CD4-positive, alpha-beta memory T cell (primary cell): ENCODE data around the gene IL7R. TPM values are rescaled to one million over a fixed set of nuclear protein-coding genes. Genes with fewer than 3 reads are reported as not detected.

ENCODE experiments used
- CTCF ChIA-PET: fragments of 350-600 bp; sonication (Branson Sonifier 250); formaldehyde crosslinking; loops from one replicate; lab custom pipeline; 2021; ENCODE audit warnings: inconsistent platforms; ENCODE audit not compliant: partially characterized antibody; lab: Charles Lee
- POLR2A ChIA-PET: fragments of 350-600 bp; sonication (Branson Sonifier 250); formaldehyde crosslinking; loops from one replicate; lab custom pipeline; 2021; ENCODE audit not compliant: partially characterized antibody; lab: Charles Lee
- DNase-seq, 5 donors: peaks; one replicate each; pipeline versions ENCODE4 v3.0.0 to v3.0.0-alpha.2; 2020 to 2022; ENCODE audit warnings: mixed read lengths in 1 of 5
- H3K27ac ChIP-seq: one replicate; pipeline ENCODE4 v1.7.0; 2013; ENCODE audit warnings: low read depth, low read length
- H3K27me3 ChIP-seq: 2 replicates; pipeline ENCODE4 v1.7.0; 2013; ENCODE audit warnings: mild to moderate bottlenecking, low read length, moderate library complexity; ENCODE audit not compliant: insufficient read depth
- H3K36me3 ChIP-seq: 2 replicates; pipeline ENCODE4 v1.7.0; 2013; ENCODE audit warnings: mild to moderate bottlenecking, low read length, moderate library complexity; ENCODE audit not compliant: insufficient read depth
- H3K4me1 ChIP-seq: 2 replicates; pipeline ENCODE4 v1.7.0; 2013; ENCODE audit warnings: mild to moderate bottlenecking, low read length, moderate library complexity; ENCODE audit not compliant: insufficient read depth
- H3K4me3 ChIP-seq, 2 donors: one replicate each; pipeline ENCODE4 v1.7.0; 2013; ENCODE audit warnings: low read length in 2 of 2, mild to moderate bottlenecking in 1 of 2
- H3K9me3 ChIP-seq, 2 donors: one replicate each; pipeline ENCODE4 v1.7.0; 2013; ENCODE audit warnings: low read length in 2 of 2, control low read depth in 1 of 2; ENCODE audit not compliant: control insufficient read depth in 1 of 2
- H3K27ac Mint-ChIP-seq, 7 donors: one replicate each; pipeline ENCODE4 v1.8.0; 2020 to 2021; ENCODE audit warnings: mixed read lengths in 7 of 7, mild to moderate bottlenecking in 6 of 7, inconsistent platforms in 3 of 7, moderate library complexity in 3 of 7
- H3K27me3 Mint-ChIP-seq, 2 donors: one replicate each; pipeline ENCODE4 v1.8.0; 2020 to 2021; ENCODE audit warnings: mixed read lengths in 2 of 2
- H3K36me3 Mint-ChIP-seq, 2 donors: one replicate each; pipeline ENCODE4 v1.8.0; 2020 to 2021; ENCODE audit warnings: mixed read lengths in 2 of 2, inconsistent platforms in 1 of 2, mild to moderate bottlenecking in 1 of 2
- H3K4me1 Mint-ChIP-seq, 4 donors: one replicate each; pipeline ENCODE4 v1.8.0; 2020 to 2021; ENCODE audit warnings: mixed read lengths in 4 of 4, mild to moderate bottlenecking in 1 of 4
- H3K4me3 Mint-ChIP-seq, 8 donors: one replicate each; pipeline ENCODE4 v1.8.0; 2020 to 2021; ENCODE audit warnings: mixed read lengths in 8 of 8, mild to moderate bottlenecking in 7 of 8, moderate library complexity in 6 of 8, inconsistent platforms in 3 of 8
- H3K9me3 Mint-ChIP-seq, 8 donors: one replicate each; pipeline ENCODE4 v1.8.0; 2020 to 2021; ENCODE audit warnings: mixed read lengths in 8 of 8, mild to moderate bottlenecking in 5 of 8, inconsistent platforms in 3 of 8, moderate library complexity in 1 of 8
- intact Hi-C: fragments of 100-400 bp; cut with micrococcal nuclease; formaldehyde crosslinking; loops from one replicate; pipeline ENCODE4 v1.15.1; 2023
- polyA plus RNA-seq, 2 donors: library from polyadenylated mRNA; unstranded; fragments of 300-500 nt; fragmentation: Illumina TruSeq; gene quantifications; one replicate each; pipeline ENCODE4 v1.2.3, GENCODE V29; 2021
- total RNA-seq, 2 experiments: library from RNA; stranded (reverse); gene quantifications; one replicate each; pipeline ENCODE4 v1.2.3, GENCODE V29; 2021

IL7R gene
- total and polyA plus RNA-seq, 4 experiments from 2014 or later = 514 to 2,440 (median 1,801) TPM

- H3K27me3 Mint-ChIP-seq = no peaks in the 10 kb centered on the region
- no peaks in the 10 kb centered on the region for H3K9me3 Mint-ChIP-seq
- Histone ChIP-seq H3K36me3 (no peaks in the 10 kb centered on the region), H3K9me3 (no peaks in the 10 kb centered on the region), H3K27me3 (no peaks in the 10 kb centered on the region), H3K4me3 (peak overlapping the region in 1 of 2 donors; percentile 30), H3K4me1 (peaks cover 100% of the 10 kb centered on the region), H3K27ac (peak overlapping the region; percentile 46)
- intact Hi-C loops = no loop called here
- peak in 1 of 5 donors; percentile 57 for DNase-seq
- H3K4me1 Mint-ChIP-seq = peaks cover 84 to 100% (median 93%) of the 10 kb centered on the region in 4 donors
- H3K27ac Mint-ChIP-seq = peak overlapping the region; percentile 74 to 98 (median 92)
- peaks cover 2 to 4% of the 10 kb centered on the region in 2 donors for H3K36me3 Mint-ChIP-seq
- ChIA-PET POLR2A (interaction anchor here (0.8 to 24.8 kb wide), 20 partner anchors 5 to 154 kb away, joined by 3 to 2275 read pairs (median 14); partner anchors contain the start of gene IL7R), CTCF (interaction anchor here (0.7 to 16.4 kb wide), 15 partner anchors 7 to 207 kb away, joined by 3 to 325 read pairs (median 11); partner anchors contain the start of gene IL7R)
- peak overlapping the region in 7 of 8 donors; percentile 63 to 95 (median 75) for H3K4me3 Mint-ChIP-seq
Observed at GRCh38 chr5:35823347-35824098, 33.2 kb upstream of the IL7R start.

- Mint-ChIP-seq H3K27me3 (no peaks in the 10 kb centered on the region), H3K4me3 (peak overlapping the region; percentile 46 to 95 (median 76)), H3K9me3 (no peaks in the 10 kb centered on the region), H3K27ac (peak overlapping the region; percentile 74 to 100 (median 94)), H3K36me3 (no peaks in the 10 kb centered on the region), H3K4me1 (peaks cover 71 to 97% (median 89%) of the 10 kb centered on the region in 4 donors)
- Histone ChIP-seq H3K27me3 (no peaks in the 10 kb centered on the region), H3K36me3 (no peaks in the 10 kb centered on the region), H3K4me3 (no peak overlapping the region), H3K4me1 (peaks cover 97% of the 10 kb centered on the region), H3K9me3 (no peaks in the 10 kb centered on the region), H3K27ac (peak overlapping the region; percentile 27)
- ChIA-PET POLR2A (interaction anchor here (0.9 to 24.8 kb wide), 11 partner anchors 6 to 56 kb away, joined by 3 to 2275 read pairs (median 7); partner anchors contain the start of gene IL7R), CTCF (interaction anchor here (1.4 to 16.4 kb wide), 2 partner anchors 13 to 31 kb away, joined by 6 to 325 read pairs; partner anchors contain the start of gene IL7R)
- intact Hi-C loops = loop anchor here (1.0 kb wide), 1 partner anchor 9 kb away; no protein-coding TSS in a partner anchor
- no peak for DNase-seq
Observed at GRCh38 chr5:35826056-35826455, 30.6 kb upstream of the IL7R start.

- H3K27ac Mint-ChIP-seq = peak overlapping the region; percentile 74 to 100 (median 94)
- POLR2A ChIA-PET = interaction anchor here (0.8 to 24.8 kb wide), 12 partner anchors 7 to 208 kb away, joined by 3 to 2275 read pairs (median 7); partner anchors contain the start of gene IL7R
Observed at GRCh38 chr5:35826554-35826953, 30.1 kb upstream of the IL7R start.

GRCh38 chr5:35828082-35828598 lies 28.6 kb upstream of the IL7R start:
- H3K27ac Mint-ChIP-seq = peak overlapping the region; percentile 74 to 100 (median 94)
- H3K4me3 ChIP-seq = no peak overlapping the region
- H3K27ac ChIP-seq = peak overlapping the region; percentile 10

More at GRCh38 chr5:35826554-35826953, 30.1 kb upstream of the IL7R start:
- H3K36me3 Mint-ChIP-seq = no peaks in the 10 kb centered on the region
- no peak overlapping the region for H3K4me3 ChIP-seq
- peak overlapping the region; percentile 27 for H3K27ac ChIP-seq
- CTCF ChIA-PET = interaction anchor here (0.9 to 16.4 kb wide), 5 partner anchors 13 to 98 kb away, joined by 3 to 325 read pairs (median 4); partner anchors contain the start of gene IL7R
- no peak for DNase-seq
- no peaks in the 10 kb centered on the region for H3K9me3 ChIP-seq
- intact Hi-C loops = loop anchor here (1.0 kb wide), 1 partner anchor 9 kb away; no protein-coding TSS in a partner anchor
- no peaks in the 10 kb centered on the region for H3K27me3 ChIP-seq
- peaks cover 74 to 97% (median 90%) of the 10 kb centered on the region in 4 donors for H3K4me1 Mint-ChIP-seq
- peaks cover 97% of the 10 kb centered on the region for H3K4me1 ChIP-seq
- H3K9me3 Mint-ChIP-seq = no peaks in the 10 kb centered on the region
- H3K27me3 Mint-ChIP-seq = no peaks in the 10 kb centered on the region
- peak overlapping the region in 7 of 8 donors; percentile 65 to 95 (median 79) for H3K4me3 Mint-ChIP-seq
- H3K36me3 ChIP-seq = no peaks in the 10 kb centered on the region

GRCh38 chr5:35830587-35830986 lies 26.1 kb upstream of the IL7R start:
- peaks cover 0 to 3% (median 0%) of the 10 kb centered on the region in 8 donors for H3K9me3 Mint-ChIP-seq
- Histone ChIP-seq H3K4me3 (peak overlapping the region in 1 of 2 donors; percentile 41), H3K27ac (peak overlapping the region; percentile 45), H3K27me3 (no peaks in the 10 kb centered on the region), H3K4me1 (peaks cover 97% of the 10 kb centered on the region), H3K9me3 (no peaks in the 10 kb centered on the region), H3K36me3 (no peaks in the 10 kb centered on the region)
- peaks cover 0 to 6% of the 10 kb centered on the region in 2 donors for H3K36me3 Mint-ChIP-seq
- intact Hi-C loops = loop anchor here (1.0 kb wide), 5 partner anchors 8 to 24 kb away; no protein-coding TSS in a partner anchor
- DNase-seq = peak; percentile 80 to 90 (median 85)
- peaks cover 67 to 96% (median 88%) of the 10 kb centered on the region in 4 donors for H3K4me1 Mint-ChIP-seq
- POLR2A ChIA-PET = interaction anchor here (0.6 to 24.8 kb wide), 19 partner anchors 10 to 172 kb away, joined by 3 to 2275 read pairs (median 8); partner anchors contain the start of gene IL7R
- CTCF ChIA-PET = interaction anchor here (1.0 to 16.4 kb wide), 8 partner anchors 9 to 180 kb away, joined by 3 to 325 read pairs (median 10); partner anchors contain the start of gene IL7R
- H3K27me3 Mint-ChIP-seq = no peaks in the 10 kb centered on the region
- peak overlapping the region; percentile 21 to 72 (median 56) for H3K4me3 Mint-ChIP-seq
- H3K27ac Mint-ChIP-seq = peak overlapping the region; percentile 57 to 99 (median 84)

More at GRCh38 chr5:35828082-35828598, 28.6 kb upstream of the IL7R start:
- DNase-seq = peak in 1 of 5 donors; percentile 63
- peaks cover 0 to 1% of the 10 kb centered on the region in 2 donors for H3K36me3 Mint-ChIP-seq
- no peaks in the 10 kb centered on the region for H3K9me3 ChIP-seq
- no peaks in the 10 kb centered on the region for H3K36me3 ChIP-seq
- intact Hi-C loops = no loop called here
- no peaks in the 10 kb centered on the region for H3K9me3 Mint-ChIP-seq
- CTCF ChIA-PET = interaction anchor here (1.0 to 16.4 kb wide), 4 partner anchors 29 to 177 kb away, joined by 3 to 325 read pairs (median 5); partner anchors contain the start of gene IL7R
- no peaks in the 10 kb centered on the region for H3K27me3 Mint-ChIP-seq
- peaks cover 70 to 97% (median 88%) of the 10 kb centered on the region in 4 donors for H3K4me1 Mint-ChIP-seq
- POLR2A ChIA-PET = interaction anchor here (0.6 to 24.8 kb wide), 8 partner anchors 8 to 989 kb away, joined by 3 to 2275 read pairs (median 232); partner anchors contain the start of genes IL7R and TTC23L
- peaks cover 97% of the 10 kb centered on the region for H3K4me1 ChIP-seq
- peak overlapping the region in 5 of 8 donors; percentile 19 to 63 (median 49) for H3K4me3 Mint-ChIP-seq
- H3K27me3 ChIP-seq = no peaks in the 10 kb centered on the region

- H3K27ac Mint-ChIP-seq = peak overlapping the region; percentile 74 to 99 (median 99)
- Histone ChIP-seq H3K4me3 (no peak overlapping the region), H3K27ac (peak overlapping the region; percentile 45), H3K9me3 (no peaks in the 10 kb centered on the region), H3K4me1 (peaks cover 97% of the 10 kb centered on the region), H3K36me3 (no peaks in the 10 kb centered on the region), H3K27me3 (no peaks in the 10 kb centered on the region)
- CTCF ChIA-PET = interaction anchor here (1.0 to 2.1 kb wide), 5 partner anchors 10 to 55 kb away, joined by 3 to 20 read pairs (median 6); no protein-coding TSS in a partner anchor
- peaks cover 68 to 96% (median 86%) of the 10 kb centered on the region in 4 donors for H3K4me1 Mint-ChIP-seq
- peak overlapping the region in 7 of 8 donors; percentile 11 to 94 (median 87) for H3K4me3 Mint-ChIP-seq
- H3K9me3 Mint-ChIP-seq = peaks cover 0 to 3% (median 0%) of the 10 kb centered on the region in 8 donors
- intact Hi-C loops = no loop called here
- peak in 1 of 5 donors; percentile 15 for DNase-seq
- H3K27me3 Mint-ChIP-seq = no peaks in the 10 kb centered on the region
- H3K36me3 Mint-ChIP-seq = peaks cover 0 to 8% of the 10 kb centered on the region in 2 donors
- POLR2A ChIA-PET = interaction anchor here (0.6 to 24.8 kb wide), 19 partner anchors 10 to 54 kb away, joined by 3 to 2275 read pairs (median 9); partner anchors contain the start of gene IL7R
Observed at GRCh38 chr5:35832762-35833161, 23.9 kb upstream of the IL7R start.
